IMR-90 (cell line): ENCODE measurements around the gene CAMKMT. TPM values are rescaled to one million over a fixed set of nuclear protein-coding genes. Genes with fewer than 3 reads are reported as not detected.

Source experiments
- ATAC-seq: fragments of 200-7000 bp; cut with Tn5 transposase; 2 replicates; pipeline ENCODE4 v1.9.1; 2020; ENCODE audit warnings: low read depth, mild to moderate bottlenecking, moderate library complexity
- BruUV-seq: library from RNA; stranded (reverse); fragments of 400-500 nt; replicated peaks from 2 replicates; lab custom pipeline; 2021; lab: Mats Ljungman, UMichigan
- CTCF ChIA-PET: fragments of 300-600 bp; formaldehyde crosslinking; extraction: SDS; loops from one replicate; lab custom pipeline; 2021; ENCODE audit warnings: antibody characterized with exemption; lab: Yijun Ruan, JAX
- POLR2A ChIA-PET: fragments of 300-600 bp; sonication (Branson Sonifier 250); formaldehyde crosslinking; loops from one replicate; lab custom pipeline; 2022; ENCODE audit warnings: antibody characterized with exemption; ENCODE audit not compliant: unreplicated experiment; lab: Charles Lee
- DNase-seq: peaks from one replicate; pipeline ENCODE4 v3.0.0; 2013
- H2AFZ ChIP-seq: replicated peaks from 2 replicates; pipeline ENCODE3; 2013; ENCODE audit warnings: low read length, mild to moderate bottlenecking; ENCODE audit not compliant: poor library complexity
- H2AK5ac ChIP-seq: 2 replicates; pipeline ENCODE4 v1.6.1; 2013; ENCODE audit warnings: low read depth, low read length, inconsistent platforms
- H2AK9ac ChIP-seq: replicated peaks from 2 replicates; pipeline ENCODE3; 2013; ENCODE audit warnings: mild to moderate bottlenecking, low read depth, low read length, moderate library complexity; ENCODE audit not compliant: poor library complexity
- H2BK120ac ChIP-seq: 2 replicates; pipeline ENCODE4 v1.6.1; 2013; ENCODE audit warnings: low read depth, low read length, inconsistent platforms
- H2BK15ac ChIP-seq: 3 replicates; pipeline ENCODE4 v1.6.1; 2013; ENCODE audit warnings: low read depth, low read length, inconsistent platforms
- H2BK20ac ChIP-seq: 2 replicates; pipeline ENCODE4 v1.6.1; 2013; ENCODE audit warnings: low read depth, mild to moderate bottlenecking, inconsistent platforms, low read length, moderate library complexity
- H2BK5ac ChIP-seq: 2 replicates; pipeline ENCODE4 v1.6.1; 2013; ENCODE audit warnings: mild to moderate bottlenecking, low read depth, low read length, inconsistent platforms; ENCODE audit not compliant: poor library complexity, severe bottlenecking
- H3K14ac ChIP-seq: replicated peaks from 2 replicates; pipeline ENCODE4 v1.6.1; 2013; ENCODE audit warnings: low read depth, low read length, inconsistent platforms
- H3K18ac ChIP-seq: 2 replicates; pipeline ENCODE4 v1.6.1; 2013; ENCODE audit warnings: low read depth, low read length, control low read depth
- H3K23ac ChIP-seq: 2 replicates; pipeline ENCODE4 v1.6.1; 2013; ENCODE audit warnings: low read depth, low read length, inconsistent platforms
- H3K27ac ChIP-seq: 2 replicates; pipeline ENCODE4 v1.5.1; 2013; ENCODE audit warnings: mild to moderate bottlenecking, control low read depth, low read length; ENCODE audit not compliant: insufficient read depth
- H3K27me3 ChIP-seq: 2 replicates; pipeline ENCODE4 v1.6.1; 2013; ENCODE audit warnings: low read length; ENCODE audit not compliant: control insufficient read depth, insufficient read depth
- H3K36me3 ChIP-seq: 2 replicates; pipeline ENCODE4 v1.6.1; 2013; ENCODE audit warnings: low read length, mixed read lengths; ENCODE audit not compliant: control insufficient read depth, insufficient read depth
- H3K4ac ChIP-seq: 2 replicates; pipeline ENCODE4 v1.6.1; 2013; ENCODE audit warnings: low read depth, low read length, inconsistent platforms
- H3K4me1 ChIP-seq: 2 replicates; pipeline ENCODE4 v1.6.1; 2013; ENCODE audit warnings: low read length, mixed read lengths; ENCODE audit not compliant: control insufficient read depth, insufficient read depth
- H3K4me2 ChIP-seq: 2 replicates; pipeline ENCODE4 v1.6.1; 2013; ENCODE audit warnings: low read depth, mild to moderate bottlenecking, control low read depth, low read length, moderate library complexity
- H3K4me3 ChIP-seq: 2 replicates; pipeline ENCODE4 v1.5.1; 2013; ENCODE audit warnings: low read depth, mild to moderate bottlenecking, control low read depth, low read length, moderate library complexity; ENCODE audit not compliant: insufficient read depth
- H3K56ac ChIP-seq: 2 replicates; pipeline ENCODE4 v1.6.1; 2013; ENCODE audit warnings: low read length, inconsistent platforms; ENCODE audit not compliant: insufficient read depth; ENCODE audit errors: extremely low read depth
- H3K79me1 ChIP-seq, 2 experiments: 2 replicates each; pipeline ENCODE4 v1.6.1; 2013; ENCODE audit warnings: low read length in 2 of 2, inconsistent platforms in 1 of 2, low read depth in 1 of 2
- H3K9ac ChIP-seq: 2 replicates; pipeline ENCODE4 v1.6.1; 2013; ENCODE audit warnings: low read depth, low read length, control low read depth
- H3K9me1 ChIP-seq: 2 replicates; pipeline ENCODE4 v1.6.1; 2013; ENCODE audit warnings: low read length, inconsistent platforms; ENCODE audit not compliant: insufficient read depth
- H3K9me3 ChIP-seq: 2 replicates; pipeline ENCODE4 v1.6.1; 2013; ENCODE audit warnings: low read length; ENCODE audit not compliant: control insufficient read depth, insufficient read depth
- H4K20me1 ChIP-seq: 2 replicates; pipeline ENCODE4 v1.6.1; 2013; ENCODE audit warnings: low read length, inconsistent platforms; ENCODE audit not compliant: insufficient read depth
- H4K5ac ChIP-seq: 2 replicates; pipeline ENCODE4 v1.6.1; 2013; ENCODE audit warnings: mild to moderate bottlenecking, low read depth, low read length, control low read depth
- H4K8ac ChIP-seq, 2 experiments: 2 replicates each; pipeline ENCODE4 v1.6.1; 2013; ENCODE audit warnings: low read depth in 2 of 2, low read length in 2 of 2, control low read depth in 1 of 2, inconsistent platforms in 1 of 2
- H4K91ac ChIP-seq: 2 replicates; pipeline ENCODE4 v1.6.1; 2013; ENCODE audit warnings: low read depth, low read length, inconsistent platforms; ENCODE audit not compliant: insufficient read depth
- CEBPB ChIP-seq: IDR thresholded peaks from 2 replicates; pipeline ENCODE4 v1.6.1; 2012; ENCODE audit warnings: low read depth, low read length, improper control_type of control experiment
- MAZ ChIP-seq: IDR thresholded peaks from 2 replicates; pipeline ENCODE4 v1.6.1; 2012; ENCODE audit warnings: low read depth, mild to moderate bottlenecking, low read length, improper control_type of control experiment, moderate library complexity, borderline replicate concordance
- NFE2L2 ChIP-seq: fragments of 150-350 bp; IDR thresholded peaks from 2 replicates; pipeline ENCODE4 v1.6.1; 2016; ENCODE audit warnings: low read depth, mild to moderate bottlenecking, low read length
- SMC3 ChIP-seq: fragments of 150-350 bp; IDR thresholded peaks from 2 replicates; pipeline ENCODE4 v1.6.1; 2016; ENCODE audit warnings: low read depth, mild to moderate bottlenecking, antibody characterized with exemption, low read length, moderate library complexity
- WGBS, 2 experiments: methylation state at CpG; one replicate each; pipeline versions ENCODE4 v1.1.5 to v1.1.7; 2013; ENCODE audit warnings: missing lambda C conversion rate in 2 of 2; ENCODE audit not compliant: insufficient read length in 1 of 2; ENCODE audit errors: extremely low coverage in 2 of 2; 5-methylcytosine and 5-hydroxymethylcytosine counted together
- dilution Hi-C: fragments of 300-500 bp; cut with HindIII; formaldehyde crosslinking; loops from one replicate; pipeline ENCODE4 v1.14.3; 2018; ENCODE audit warnings: low sequenced_read_pairs; ENCODE audit not compliant: unreplicated experiment
- in situ Hi-C: fragments of 300-500 bp; cut with MboI; formaldehyde crosslinking; loops from 3 replicates; pipeline ENCODE4 v1.14.3; 2019; ENCODE audit warnings: low sequenced_read_pairs, inconsistent platforms, mixed read lengths
- intact Hi-C: fragments of 100-400 bp; cut with micrococcal nuclease; formaldehyde crosslinking; loops from 2 replicates; pipeline ENCODE4 v1.10.0; 2022
- polyA plus RNA-seq, 3 experiments: library from polyadenylated mRNA; depleted of rRNA; stranded (reverse); fragments of >200 nt; gene quantifications; 2 replicates each; pipeline ENCODE4 v1.2.3, GENCODE V29; 2012; ENCODE audit warnings: low replicate concordance in 1 of 3
- total RNA-seq: library from RNA; depleted of rRNA; stranded (reverse); fragments of >200 nt; gene quantifications from 2 replicates; pipeline ENCODE4 v1.2.3, GENCODE V29; 2012

The CAMKMT gene
- total and polyA plus RNA-seq, 2 of the 4 experiments (the other 2 are of a cell fraction): 4.4 to 6.8 TPM

GRCh38 chr2:44796771-44797170, 435.0 kb downstream of the CAMKMT start:
- ChIA-PET POLR2A (no interaction called here), CTCF (no interaction called here)
- no peak overlapping the region for H2BK15ac ChIP-seq
- H3K9ac ChIP-seq: no peak overlapping the region
- no peaks in the 10 kb centered on the region for H3K4me1 ChIP-seq
- no peak overlapping the region for H3K4me2 ChIP-seq
- H3K36me3 ChIP-seq: no peaks in the 10 kb centered on the region
- no peak overlapping the region for H2AK5ac ChIP-seq
- no peak overlapping the region for H3K18ac ChIP-seq
- no CpG with 5 or more reads among the region's 4 CpGs for WGBS, 2 experiments
- in situ Hi-C loops (no loop called here), intact Hi-C loops (no loop called here), dilution Hi-C loops (no loop called here)
- H4K5ac ChIP-seq: no peak overlapping the region
- H3K27me3 ChIP-seq: peaks cover 29% of the 10 kb centered on the region
- TF ChIP-seq MAZ (no peak), CEBPB (no peak), SMC3 (no peak), NFE2L2 (no peak)
- no peak for ATAC-seq
- H3K23ac ChIP-seq: no peak overlapping the region
- H3K79me1 ChIP-seq: no peaks in the 10 kb centered on the region
- H2AFZ ChIP-seq: no peak overlapping the region
- no peak overlapping the region for H3K4ac ChIP-seq
- BruUV-seq: no TSS peak
- H3K56ac ChIP-seq: no peak overlapping the region
- H4K8ac ChIP-seq: no peak overlapping the region
- H3K9me3 ChIP-seq: no peaks in the 10 kb centered on the region
- H3K14ac ChIP-seq: no peak overlapping the region
- H2BK120ac ChIP-seq: no peak overlapping the region
- no peak overlapping the region for H2BK20ac ChIP-seq
- no peaks in the 10 kb centered on the region for H3K9me1 ChIP-seq
- no peak overlapping the region for H2AK9ac ChIP-seq
- DNase-seq: no peak
- H2BK5ac ChIP-seq: no peak overlapping the region
- no peak overlapping the region for H4K91ac ChIP-seq
- no peak overlapping the region for H3K4me3 ChIP-seq
- no peak overlapping the region for H3K27ac ChIP-seq
- no peaks in the 10 kb centered on the region for H4K20me1 ChIP-seq
